Esophagus squamous epithelium (tissue), 5 donors: ENCODE measurements around the gene KIFC3. TPM values are rescaled to one million over a fixed set of nuclear protein-coding genes. Genes with fewer than 3 reads are reported as not detected.

Source experiments
- DNase-seq: peaks from one replicate; lab custom pipeline; 2025; lab: John Stamatoyannopoulos, UW
- H3K27ac ChIP-seq, 4 donors: fragments of 200-600 bp; sonication (generic); one replicate each; pipeline ENCODE4 v1.5.1; 2016 to 2019; ENCODE audit warnings: mild to moderate bottlenecking in 1 of 4
- H3K27me3 ChIP-seq, 4 donors: fragments of 200-600 bp; sonication (generic); 1 replicate in 3 of 4; 2 replicates in 1 of 4; pipeline versions ENCODE4 v1.5.1 to v1.6.0; 2017 to 2021; ENCODE audit warnings: antibody characterized with exemption in 1 of 4
- H3K36me3 ChIP-seq, 3 donors: fragments of 200-600 bp; sonication (generic); one replicate each; pipeline ENCODE4 v1.5.1; 2016 to 2019
- H3K4me1 ChIP-seq, 3 donors: fragments of 200-600 bp; sonication (generic); one replicate each; pipeline ENCODE4 v1.5.1; 2017 to 2019
- H3K4me3 ChIP-seq, 4 donors: fragments of 200-600 bp; sonication (generic); 1 replicate in 3 of 4; 2 replicates in 1 of 4; pipeline ENCODE4 v1.5.1; 2016 to 2019; ENCODE audit warnings: mild to moderate bottlenecking in 2 of 4, moderate library complexity in 1 of 4
- H3K9me3 ChIP-seq, 3 donors: fragments of 200-600 bp; sonication (generic); one replicate each; pipeline ENCODE4 v1.5.1; 2016 to 2019
- POLR2A ChIP-seq, 4 donors: fragments of 450-650 bp; IDR thresholded peaks; one replicate each; pipeline ENCODE4 v1.6.1; 2017; ENCODE audit warnings: antibody characterized with exemption in 4 of 4, mild to moderate bottlenecking in 4 of 4, moderate library complexity in 3 of 4
- WGBS, 2 donors: methylation state at CpG; one replicate each; pipeline ENCODE4 v1.1.5; 2018; 5-methylcytosine and 5-hydroxymethylcytosine counted together
- intact Hi-C: fragments of 100-400 bp; cut with DNase I; formaldehyde crosslinking; loops from one replicate; pipeline ENCODE4 v1.15.0; 2022
- total RNA-seq, 4 donors: library from RNA; depleted of rRNA; stranded (reverse); fragments of >200 nt; gene quantifications; one replicate each; pipeline ENCODE4 v1.1.0, GENCODE V29; 2016
- TF ChIP-seq, protein P1 (sequence below), 6 experiments: fragments of 450-650 bp in 4 of 6; fragments of 200-600 bp in 2 of 6; sonication (generic) in 2 of 6; IDR thresholded peaks; one replicate each; pipeline ENCODE4 v1.5.1; 2016 to 2019; ENCODE audit warnings: antibody characterized with exemption in 6 of 6, mild to moderate bottlenecking in 4 of 6, moderate library complexity in 4 of 6
- donor health status: DM: yes; HTN: yes; CAD: no.

The KIFC3 gene
- total RNA-seq, 4 donors from 2014 or later: 14.8 to 72.4 (median 43.5) TPM

DNA sequence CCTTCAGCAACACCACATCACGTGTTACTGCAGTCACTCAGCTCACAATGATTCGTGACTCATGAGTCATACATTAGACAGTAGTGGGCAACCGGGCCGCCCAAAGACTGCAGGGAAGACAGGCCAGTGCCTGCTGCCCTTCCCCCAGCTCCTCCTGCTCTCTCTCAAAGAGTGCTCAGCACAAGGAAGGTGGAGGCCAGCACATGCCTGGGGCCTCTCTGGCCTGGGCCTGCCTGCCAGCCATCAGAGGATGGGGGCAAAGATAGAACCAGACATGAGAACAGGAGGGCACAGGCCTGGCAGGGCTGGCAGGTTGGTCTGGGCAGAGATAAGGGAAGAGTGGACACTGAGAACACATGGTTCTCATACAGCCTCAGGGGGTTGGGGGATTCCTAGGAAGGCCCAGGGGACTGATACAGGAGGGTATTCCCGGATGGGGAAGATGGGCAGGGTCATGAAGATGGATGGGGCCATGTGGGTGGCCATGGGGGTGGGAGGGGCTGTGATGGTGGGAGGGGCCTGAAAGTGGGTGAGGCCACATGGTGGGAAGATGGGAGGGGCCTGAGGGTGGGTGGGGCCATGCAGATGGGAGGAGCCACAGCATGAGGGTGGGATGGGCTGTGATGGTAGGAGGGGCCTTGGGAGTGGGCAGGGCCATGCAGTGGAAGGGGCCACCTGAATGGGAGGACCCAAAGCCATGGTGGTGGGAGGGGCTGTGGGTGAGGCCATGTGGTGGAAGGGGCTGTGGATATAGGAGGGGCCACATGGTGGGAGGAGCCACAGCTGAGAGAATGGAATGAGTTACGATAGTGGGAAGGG, 37.7 kb downstream of the KIFC3 start:
- TF ChIP-seq, protein P1, sequence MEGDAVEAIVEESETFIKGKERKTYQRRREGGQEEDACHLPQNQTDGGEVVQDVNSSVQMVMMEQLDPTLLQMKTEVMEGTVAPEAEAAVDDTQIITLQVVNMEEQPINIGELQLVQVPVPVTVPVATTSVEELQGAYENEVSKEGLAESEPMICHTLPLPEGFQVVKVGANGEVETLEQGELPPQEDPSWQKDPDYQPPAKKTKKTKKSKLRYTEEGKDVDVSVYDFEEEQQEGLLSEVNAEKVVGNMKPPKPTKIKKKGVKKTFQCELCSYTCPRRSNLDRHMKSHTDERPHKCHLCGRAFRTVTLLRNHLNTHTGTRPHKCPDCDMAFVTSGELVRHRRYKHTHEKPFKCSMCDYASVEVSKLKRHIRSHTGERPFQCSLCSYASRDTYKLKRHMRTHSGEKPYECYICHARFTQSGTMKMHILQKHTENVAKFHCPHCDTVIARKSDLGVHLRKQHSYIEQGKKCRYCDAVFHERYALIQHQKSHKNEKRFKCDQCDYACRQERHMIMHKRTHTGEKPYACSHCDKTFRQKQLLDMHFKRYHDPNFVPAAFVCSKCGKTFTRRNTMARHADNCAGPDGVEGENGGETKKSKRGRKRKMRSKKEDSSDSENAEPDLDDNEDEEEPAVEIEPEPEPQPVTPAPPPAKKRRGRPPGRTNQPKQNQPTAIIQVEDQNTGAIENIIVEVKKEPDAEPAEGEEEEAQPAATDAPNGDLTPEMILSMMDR (IDR thresholded peaks at IDR 0.05): no peak
- TF ChIP-seq POLR2A (IDR thresholded peaks at IDR 0.05): no peak
- Histone ChIP-seq H3K9me3 (no peaks in the 10 kb centered on the region), H3K27me3 (no peaks in the 10 kb centered on the region), H3K4me3 (no peak overlapping the region), H3K4me1 (peaks cover 0 to 16% (median 14%) of the 10 kb centered on the region in 3 donors), H3K36me3 (peaks cover 0 to 90% (median 13%) of the 10 kb centered on the region in 3 donors), H3K27ac (no peak overlapping the region)
- intact Hi-C loops: no loop called here
- WGBS, 2 donors: 45 to 61% methylated on average over 2 to 3 of the region's 6 CpGs
- DNase-seq: no peak

DNA sequence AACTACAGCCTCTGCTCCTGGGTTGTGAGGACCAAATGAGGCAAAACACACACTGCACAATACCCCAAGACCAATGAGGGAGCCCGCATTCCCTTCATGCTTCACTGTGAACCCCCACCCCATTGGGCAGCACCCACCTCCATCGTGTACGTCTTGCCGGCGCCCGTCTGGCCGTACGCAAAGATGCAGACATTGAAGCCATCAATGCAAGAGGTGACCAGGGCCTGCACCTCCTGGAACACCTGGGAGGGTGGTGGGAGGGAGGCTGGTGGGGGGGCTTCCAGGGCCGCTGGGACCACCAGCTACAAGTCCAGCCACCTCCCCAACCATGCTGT, 38.3 kb downstream of the KIFC3 start:
- no peak for DNase-seq
- H3K9me3 ChIP-seq: no peaks in the 10 kb centered on the region
- peaks cover 0 to 90% (median 8%) of the 10 kb centered on the region in 3 donors for H3K36me3 ChIP-seq
- no peak overlapping the region for H3K27ac ChIP-seq
- no peak overlapping the region for H3K4me3 ChIP-seq
- intact Hi-C loops: no loop called here
- no peak for TF ChIP-seq POLR2A (IDR thresholded peaks at IDR 0.05)
- TF ChIP-seq, protein P1 (IDR thresholded peaks at IDR 0.05): no peak
- H3K4me1 ChIP-seq: peaks cover 6 to 22% (median 17%) of the 10 kb centered on the region in 3 donors
- no peaks in the 10 kb centered on the region for H3K27me3 ChIP-seq
- 82 to 87% methylated on average over 5 to 8 of the region's 9 CpGs for WGBS, 2 donors

- no peak overlapping the region for H3K27ac ChIP-seq
- WGBS, 2 donors: 96 to 100% methylated on average over 4 to 10 of the region's 14 CpGs
- H3K27me3 ChIP-seq: no peaks in the 10 kb centered on the region
- no peaks in the 10 kb centered on the region for H3K9me3 ChIP-seq
- peaks cover 6 to 22% (median 17%) of the 10 kb centered on the region in 3 donors for H3K4me1 ChIP-seq
- no peak for DNase-seq
- H3K4me3 ChIP-seq: no peak overlapping the region
- TF ChIP-seq POLR2A (IDR thresholded peaks at IDR 0.05): no peak
- TF ChIP-seq, protein P1 (IDR thresholded peaks at IDR 0.05): no peak
- intact Hi-C loops: no loop called here
- peaks cover 2 to 90% (median 6%) of the 10 kb centered on the region in 3 donors for H3K36me3 ChIP-seq
These were observed 38.8 kb downstream of the KIFC3 start for GRCh38 chr16:57763285-57764005.

- Histone ChIP-seq H3K27ac (no peak overlapping the region), H3K27me3 (no peaks in the 10 kb centered on the region), H3K9me3 (no peaks in the 10 kb centered on the region), H3K36me3 (peaks cover 3 to 90% (median 4%) of the 10 kb centered on the region in 3 donors), H3K4me3 (no peak overlapping the region), H3K4me1 (peaks cover 8 to 25% (median 17%) of the 10 kb centered on the region in 3 donors)
- 63 to 76% methylated on average over 8 to 9 of the region's 15 CpGs for WGBS, 2 donors
- intact Hi-C loops: no loop called here
- DNase-seq: no peak
- no peak for TF ChIP-seq POLR2A (IDR thresholded peaks at IDR 0.05)
These were observed 39.8 kb downstream of the KIFC3 start for GRCh38 chr16:57762365-57763040.

- peaks cover 0 to 86% (median 4%) of the 10 kb centered on the region in 3 donors for H3K36me3 ChIP-seq
- H3K27me3 ChIP-seq: no peaks in the 10 kb centered on the region
- no peak overlapping the region for H3K27ac ChIP-seq
- no peaks in the 10 kb centered on the region for H3K9me3 ChIP-seq
- WGBS, 2 donors: 74 to 95% methylated on average over 4 to 9 of the region's 12 CpGs
- intact Hi-C loops: no loop called here
- no peak for TF ChIP-seq POLR2A (IDR thresholded peaks at IDR 0.05)
- TF ChIP-seq, protein P1 (IDR thresholded peaks at IDR 0.05): no peak
- H3K4me1 ChIP-seq: peaks cover 12 to 30% (median 17%) of the 10 kb centered on the region in 3 donors
- no peak for DNase-seq
- no peak overlapping the region for H3K4me3 ChIP-seq
These were observed 40.3 kb downstream of the KIFC3 start for GRCh38 chr16:57761957-57762356.
